H1 (cell line): ENCODE results near the gene FCER2. TPM values are rescaled to one million over a fixed set of nuclear protein-coding genes. Genes with fewer than 3 reads are reported as not detected.

ENCODE experiments used
- ASH2L ChIP-seq: fragments of 200-600, 300-600 bp; sonication (generic); IDR thresholded peaks from one replicate; pipeline ENCODE4 v1.7.1; 2017; ENCODE audit warnings: low read length
- BCL11A ChIP-seq, 2 experiments: IDR thresholded peaks; one replicate each; pipeline ENCODE4 v1.6.1; 2011; ENCODE audit warnings: low read depth in 2 of 2, low read length in 2 of 2, mild to moderate bottlenecking in 2 of 2
- CBX5 ChIP-seq: fragments of 300-800, 300-1000 bp; sonication (generic); IDR thresholded peaks from 2 replicates; pipeline ENCODE4 v1.7.1; 2016; ENCODE audit warnings: antibody characterized with exemption, low read length, low read depth
- EGR1 ChIP-seq: IDR thresholded peaks from 2 replicates; pipeline ENCODE4 v1.6.1; 2011; ENCODE audit warnings: low read depth, low read length, borderline replicate concordance
- EP300 ChIP-seq, 2 experiments: IDR thresholded peaks; 1 replicate in 1 of 2; 2 replicates in 1 of 2; pipeline ENCODE4 v1.6.1; 2011 to 2012; ENCODE audit warnings: low read depth in 2 of 2, low read length in 2 of 2, mild to moderate bottlenecking in 2 of 2, borderline replicate concordance in 1 of 2, inconsistent platforms in 1 of 2, moderate library complexity in 1 of 2
- POLR2A ChIP-seq, 2 experiments: IDR thresholded peaks; 1 replicate in 1 of 2; 2 replicates in 1 of 2; pipeline ENCODE4 v1.6.1; 2011; ENCODE audit warnings: low read depth in 2 of 2, low read length in 2 of 2, mild to moderate bottlenecking in 2 of 2; ENCODE audit errors: control extremely low read depth in 1 of 2
- POU5F1 ChIP-seq: IDR thresholded peaks from 2 replicates; pipeline ENCODE4 v1.6.1; 2011; ENCODE audit warnings: low read depth, mild to moderate bottlenecking, low read length, moderate library complexity
- RBBP5 ChIP-seq: IDR thresholded peaks from 2 replicates; pipeline ENCODE4 v1.7.1; 2012; ENCODE audit warnings: low read depth, mild to moderate bottlenecking, inconsistent platforms, low read length, moderate library complexity, borderline replicate concordance
- RNF2 ChIP-seq: fragments of 200-900, 300-1000 bp; sonication (generic); IDR thresholded peaks from 2 replicates; pipeline ENCODE4 v1.7.1; 2016; ENCODE audit warnings: borderline replicate concordance, low read depth, mild to moderate bottlenecking, antibody characterized with exemption, low read length; ENCODE audit not compliant: poor library complexity, severe bottlenecking; ENCODE audit errors: missing control alignments
- RXRA ChIP-seq: IDR thresholded peaks from 2 replicates; pipeline ENCODE4 v1.6.1; 2011; ENCODE audit warnings: low read depth, mild to moderate bottlenecking, low read length, moderate library complexity; ENCODE audit not compliant: insufficient read depth
- SAP30 ChIP-seq: fragments of 300-600 bp; sonication (generic); IDR thresholded peaks from 2 replicates; pipeline ENCODE4 v1.7.1; 2012; ENCODE audit warnings: low read length, moderate library complexity, mild to moderate bottlenecking, inconsistent platforms; ENCODE audit not compliant: insufficient read depth, insufficient replicate concordance
- SIN3A ChIP-seq, 2 experiments: IDR thresholded peaks in 1 of 2; conservative IDR thresholded peaks in 1 of 2; 2 replicates each; pipeline ENCODE4 v1.6.1; 2011 to 2012; ENCODE audit warnings: low read length in 2 of 2, improper control_type of control experiment in 1 of 2, low read depth in 1 of 2, mild to moderate bottlenecking in 1 of 2
- SP1 ChIP-seq: IDR thresholded peaks from 2 replicates; pipeline ENCODE4 v1.6.1; 2011; ENCODE audit warnings: low read depth, low read length
- TAF1 ChIP-seq: IDR thresholded peaks from 2 replicates; pipeline ENCODE4 v1.6.1; 2011; ENCODE audit warnings: mild to moderate bottlenecking, low read depth, low read length
- polyA plus RNA-seq, 7 experiments: library from polyadenylated mRNA; depleted of rRNA in 3 of 7; stranded (reverse) in 5 of 7; unstranded in 2 of 7; fragments of >200 nt in 5 of 7; fragments of 200-250 nt in 2 of 7; gene quantifications; 1 replicate in 5 of 7; 2 replicates in 1 of 7; 4 replicates in 1 of 7; pipeline versions ENCODE4 v1.2.1 to v1.2.3, GENCODE V29; 2011 to 2013; ENCODE audit warnings: missing spikeins in 2 of 7, mixed read lengths in 2 of 7
- total RNA-seq: library from RNA; stranded (reverse); fragmentation: NEBNext Ultra II Directional; extraction: Animal tissue kit (Norgen Biotek cat#: 25700); gene quantifications from 2 replicates; pipeline ENCODE4 v1.2.1, GENCODE V29; 2021
- TF ChIP-seq, protein P1 (sequence below): IDR thresholded peaks from 2 replicates; pipeline ENCODE4 v1.6.1; 2012; ENCODE audit warnings: inconsistent platforms
- TF ChIP-seq, protein P2 (sequence below): IDR thresholded peaks from 2 replicates; pipeline ENCODE4 v1.6.1; 2012; ENCODE audit warnings: inconsistent platforms

FCER2 gene
- total and polyA plus RNA-seq, 2 of the 8 experiments (the other 6 are each of a cell fraction or from before 2014, with no cell fraction given) = 0.67 TPM; not detected in 1

GRCh38 chr19:7680606-7681339 is 21.2 kb downstream of the FCER2 start, which contains the start of gene TRAPPC5 (continued):
- TF ChIP-seq RBBP5 (no peak), ASH2L (peak; percentile 56), POLR2A (IDR thresholded peaks at IDR 0.05; ENCODE audit: control extremely low read depth in 1 of 2, low read depth in 2 of 2, low read length in 2 of 2) (no peak; a peak in 1 of 3 replicates), RXRA (no peak), SAP30 (no peak), SIN3A (conservative IDR thresholded peaks at IDR 0.05 in 1 of 2, IDR thresholded peaks at IDR 0.05 in 1 of 2; ENCODE audit: low read depth in 1 of 2, low read length in 2 of 2) (peak in 1 of 2 experiments; percentile 71; a peak in 1 of 4 replicates), RNF2 (no peak), POU5F1 (no peak), EGR1 (peak; percentile 79), BCL11A (IDR thresholded peaks at IDR 0.05; ENCODE audit: low read depth in 2 of 2, low read length in 2 of 2) (no peak), SP1 (no peak), TAF1 (0 out of 2 replicates have a peak, but pooled peaks have one; percentile 31), EP300 (IDR thresholded peaks at IDR 0.05; ENCODE audit: borderline replicate concordance in 1 of 2, low read depth in 2 of 2, low read length in 2 of 2) (peak in 1 of 2 experiments; percentile 27; a peak in 1 of 3 replicates), CBX5 (no peak)
- TF ChIP-seq, protein P1, sequence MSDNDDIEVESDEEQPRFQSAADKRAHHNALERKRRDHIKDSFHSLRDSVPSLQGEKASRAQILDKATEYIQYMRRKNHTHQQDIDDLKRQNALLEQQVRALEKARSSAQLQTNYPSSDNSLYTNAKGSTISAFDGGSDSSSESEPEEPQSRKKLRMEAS = no peak
- TF ChIP-seq, protein P2, sequence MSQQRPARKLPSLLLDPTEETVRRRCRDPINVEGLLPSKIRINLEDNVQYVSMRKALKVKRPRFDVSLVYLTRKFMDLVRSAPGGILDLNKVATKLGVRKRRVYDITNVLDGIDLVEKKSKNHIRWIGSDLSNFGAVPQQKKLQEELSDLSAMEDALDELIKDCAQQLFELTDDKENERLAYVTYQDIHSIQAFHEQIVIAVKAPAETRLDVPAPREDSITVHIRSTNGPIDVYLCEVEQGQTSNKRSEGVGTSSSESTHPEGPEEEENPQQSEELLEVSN = no peak; the same call in 1 of the 2 replicates
